ENCODE measurements around the gene SMCO3. TPM values are rescaled to one million over a fixed set of nuclear protein-coding genes. Genes with fewer than 3 reads are reported as not detected.

The SMCO3 gene
- total and polyA plus RNA-seq, 10 donors: 0.32 to 1.6 (median 0.87) TPM

DNA sequence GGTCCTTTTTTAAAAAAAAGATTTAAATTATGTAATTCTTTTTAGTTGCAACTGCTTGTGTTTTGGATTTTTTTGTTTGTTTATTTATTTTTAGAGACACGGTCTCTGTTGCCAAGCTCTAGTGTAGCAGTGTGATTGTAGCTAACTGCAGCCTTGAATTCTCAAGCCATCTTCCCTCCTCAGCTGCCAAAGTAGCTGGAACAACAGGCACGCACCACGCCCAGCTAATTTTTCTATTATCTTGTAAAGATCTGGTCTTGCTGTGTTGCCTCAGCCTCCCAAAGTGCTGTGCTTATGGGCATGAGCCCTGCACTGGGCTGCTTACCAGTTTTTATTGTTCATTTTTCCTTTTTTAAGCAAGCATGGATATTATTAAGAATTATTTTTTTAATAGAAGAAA is 40.0 kb upstream of the SMCO3 start:
- 68 to 87% (median 84%) methylated on average over 3 of the region's 3 CpGs for WGBS, 5 donors
- no peak for TF ChIP-seq POLR2A (IDR thresholded peaks at IDR 0.05)
- no peak for TF ChIP-seq POLR2AphosphoS5 (IDR thresholded peaks at IDR 0.05)
- no peak for TF ChIP-seq CTCF (IDR thresholded peaks at IDR 0.05 in 8 of 11, conservative IDR thresholded peaks at IDR 0.05 in 3 of 11)
- peaks cover 0 to 8% (median 2%) of the 10 kb centered on the region in 8 donors for H3K9me3 ChIP-seq
- no peaks in the 10 kb centered on the region for H3K27me3 ChIP-seq (replicated peaks in 1 of 7)
- H3K36me3 ChIP-seq: no peaks in the 10 kb centered on the region
- no peak for DNase-seq
- intact Hi-C loops (cut with DNase I; ENCODE audit: low total_unique reads): no loop called here
- H3K4me3 ChIP-seq: no peak overlapping the region
- no peak overlapping the region for H3K27ac ChIP-seq
- no peaks in the 10 kb centered on the region for H3K4me1 ChIP-seq

GRCh38 chr12:14852880-14853279 is 38.9 kb upstream of the SMCO3 start:
- intact Hi-C loops (cut with DNase I; ENCODE audit: low total_unique reads): no loop called here
- no peaks in the 10 kb centered on the region for H3K4me1 ChIP-seq

GRCh38 chr12:14850929-14851663 is 37.1 kb upstream of the SMCO3 start:
- TF ChIP-seq POLR2AphosphoS5 (IDR thresholded peaks at IDR 0.05): no peak
- no peak for TF ChIP-seq POLR2A (IDR thresholded peaks at IDR 0.05)
- TF ChIP-seq CTCF (IDR thresholded peaks at IDR 0.05 in 8 of 11, conservative IDR thresholded peaks at IDR 0.05 in 3 of 11): no peak
- Histone ChIP-seq H3K9me3 (peaks cover 0 to under 1% (median 0%) of the 10 kb centered on the region in 8 donors), H3K27me3 (replicated peaks in 1 of 7) (no peaks in the 10 kb centered on the region), H3K36me3 (no peaks in the 10 kb centered on the region), H3K27ac (no peak overlapping the region), H3K4me1 (peaks cover 0 to 14% (median 7%) of the 10 kb centered on the region in 6 donors), H3K4me3 (no peak overlapping the region)
- no peak for DNase-seq
- 0 to 96% (median 50%) methylated on average over 1 of the region's 1 CpG for WGBS, 5 donors
- intact Hi-C loops (cut with DNase I; ENCODE audit: low total_unique reads): no loop called here

More at GRCh38 chr12:14852880-14853279, 38.9 kb upstream of the SMCO3 start:
- Histone ChIP-seq H3K9me3 (peaks cover 0 to 8% (median 0%) of the 10 kb centered on the region in 8 donors), H3K27me3 (replicated peaks in 1 of 7) (no peaks in the 10 kb centered on the region), H3K27ac (no peak overlapping the region), H3K36me3 (no peaks in the 10 kb centered on the region), H3K4me3 (no peak overlapping the region)
- no peak for DNase-seq
- no peak for TF ChIP-seq POLR2A (IDR thresholded peaks at IDR 0.05)

- Histone ChIP-seq H3K27me3 (replicated peaks in 1 of 7) (no peaks in the 10 kb centered on the region), H3K27ac (no peak overlapping the region), H3K4me3 (no peak overlapping the region), H3K9me3 (no peaks in the 10 kb centered on the region), H3K36me3 (no peaks in the 10 kb centered on the region), H3K4me1 (peaks cover 5 to 28% (median 12%) of the 10 kb centered on the region in 6 donors)
- intact Hi-C loops (cut with DNase I; ENCODE audit: low total_unique reads): no loop called here
- TF ChIP-seq POLR2A (IDR thresholded peaks at IDR 0.05) (no peak), POLR2AphosphoS5 (IDR thresholded peaks at IDR 0.05) (no peak), CTCF (IDR thresholded peaks at IDR 0.05 in 8 of 11, conservative IDR thresholded peaks at IDR 0.05 in 3 of 11) (no peak)
- 75 to 93% (median 90%) methylated on average over 2 of the region's 2 CpGs for WGBS, 5 donors
- no peak for DNase-seq
These were observed 35.7 kb upstream of the SMCO3 start for GRCh38 chr12:14849661-14850060.
